ENCODE data around the gene DYNLT2B.

DNA sequence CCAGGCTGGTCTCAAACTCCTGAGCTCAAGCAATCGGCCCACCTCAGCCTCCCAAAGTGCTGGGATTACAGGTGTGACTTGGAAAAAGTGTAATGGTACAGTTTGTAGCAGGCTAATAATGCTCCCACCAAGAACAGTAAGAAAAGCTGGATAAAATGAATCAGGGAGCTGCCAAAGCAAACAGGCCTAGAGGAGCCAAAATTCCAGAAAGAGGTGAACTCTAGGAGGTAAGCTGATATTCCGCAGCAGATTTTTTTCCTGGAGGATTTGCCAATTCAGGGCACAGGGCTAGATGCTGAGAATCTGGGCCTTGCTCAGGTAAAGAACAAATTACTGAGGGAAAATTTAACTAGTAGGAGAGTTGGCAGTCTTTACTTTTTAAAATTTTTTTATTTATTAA is 19.5 kb downstream of the DYNLT2B start:
- TF ChIP-seq, protein P1, sequence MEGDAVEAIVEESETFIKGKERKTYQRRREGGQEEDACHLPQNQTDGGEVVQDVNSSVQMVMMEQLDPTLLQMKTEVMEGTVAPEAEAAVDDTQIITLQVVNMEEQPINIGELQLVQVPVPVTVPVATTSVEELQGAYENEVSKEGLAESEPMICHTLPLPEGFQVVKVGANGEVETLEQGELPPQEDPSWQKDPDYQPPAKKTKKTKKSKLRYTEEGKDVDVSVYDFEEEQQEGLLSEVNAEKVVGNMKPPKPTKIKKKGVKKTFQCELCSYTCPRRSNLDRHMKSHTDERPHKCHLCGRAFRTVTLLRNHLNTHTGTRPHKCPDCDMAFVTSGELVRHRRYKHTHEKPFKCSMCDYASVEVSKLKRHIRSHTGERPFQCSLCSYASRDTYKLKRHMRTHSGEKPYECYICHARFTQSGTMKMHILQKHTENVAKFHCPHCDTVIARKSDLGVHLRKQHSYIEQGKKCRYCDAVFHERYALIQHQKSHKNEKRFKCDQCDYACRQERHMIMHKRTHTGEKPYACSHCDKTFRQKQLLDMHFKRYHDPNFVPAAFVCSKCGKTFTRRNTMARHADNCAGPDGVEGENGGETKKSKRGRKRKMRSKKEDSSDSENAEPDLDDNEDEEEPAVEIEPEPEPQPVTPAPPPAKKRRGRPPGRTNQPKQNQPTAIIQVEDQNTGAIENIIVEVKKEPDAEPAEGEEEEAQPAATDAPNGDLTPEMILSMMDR (IDR thresholded peaks at IDR 0.05; ENCODE audit: low read length), result no peak
- no peak for TF ChIP-seq EZH2 (IDR thresholded peaks at IDR 0.05; ENCODE audit: borderline replicate concordance, low read length)
